GM12878 (cell line): ENCODE data around the gene XPO6. TPM values are rescaled to one million over a fixed set of nuclear protein-coding genes. Genes with fewer than 3 reads are reported as not detected.

Experiments
- BCL11A ChIP-seq: IDR thresholded peaks from 2 replicates; pipeline ENCODE4 v1.6.1; 2011; ENCODE audit warnings: low read depth, low read length
- CBFB ChIP-seq: IDR thresholded peaks from 2 replicates; pipeline ENCODE4 v1.6.1; 2016; ENCODE audit warnings: antibody characterized with exemption, low read depth
- CREB1 ChIP-seq: IDR thresholded peaks from 2 replicates; pipeline ENCODE4 v1.6.1; 2012; ENCODE audit warnings: low read depth, mild to moderate bottlenecking, inconsistent platforms
- DPF2 ChIP-seq: fragments of 450-650 bp; IDR thresholded peaks from 2 replicates; pipeline ENCODE4 v1.6.1; 2017; ENCODE audit warnings: mild to moderate bottlenecking
- ESRRA ChIP-seq: IDR thresholded peaks from 2 replicates; pipeline ENCODE4 v1.6.1; 2012; ENCODE audit warnings: mild to moderate bottlenecking, low read length, improper control_type of control experiment
- HDAC6 ChIP-seq: fragments of 200-600 bp; sonication (generic); IDR thresholded peaks from one replicate; pipeline ENCODE4 v1.8.0; 2017; ENCODE audit warnings: antibody characterized with exemption; ENCODE audit not compliant: unreplicated experiment
- HDGF ChIP-seq: fragments of 450-650 bp; IDR thresholded peaks from 2 replicates; pipeline ENCODE4 v1.6.1; 2016; ENCODE audit warnings: antibody characterized with exemption
- MEF2B ChIP-seq: fragments of 450-650 bp; IDR thresholded peaks from 2 replicates; pipeline ENCODE4 v1.6.1; 2018; ENCODE audit warnings: mild to moderate bottlenecking, moderate library complexity; ENCODE audit not compliant: partially characterized antibody, poor library complexity, severe bottlenecking
- NFIC ChIP-seq: IDR thresholded peaks from 2 replicates; pipeline ENCODE4 v1.6.1; 2012; ENCODE audit warnings: low read depth, mild to moderate bottlenecking, inconsistent platforms, low read length, moderate library complexity
- PAX5 ChIP-seq: IDR thresholded peaks from 2 replicates; pipeline ENCODE4 v1.6.1; 2011; ENCODE audit warnings: low read depth, low read length, borderline replicate concordance
- POLR2A ChIP-seq: IDR thresholded peaks from 2 replicates; pipeline ENCODE4 v1.6.1; 2011; ENCODE audit warnings: low read depth, mild to moderate bottlenecking, low read length
- SP1 ChIP-seq: IDR thresholded peaks from one replicate; pipeline ENCODE4 v1.6.1; 2011; ENCODE audit warnings: low read depth, low read length
- ZNF622 ChIP-seq: fragments of 450-650 bp; IDR thresholded peaks from 2 replicates; pipeline ENCODE4 v1.6.1; 2017; ENCODE audit warnings: mild to moderate bottlenecking, inconsistent platforms
- ZSCAN29 ChIP-seq: fragments of 450-650 bp; IDR thresholded peaks from 2 replicates; pipeline ENCODE4 v1.6.1; 2017; ENCODE audit warnings: mild to moderate bottlenecking, moderate library complexity
- polyA plus RNA-seq, 11 experiments: library from polyadenylated mRNA; depleted of rRNA in 4 of 11; unstranded in 6 of 11; stranded (reverse) in 5 of 11; fragments of >200 nt; fragmentation: Nextera tagmentation in 4 of 11; fragmentation: Illumina TruSeq in 1 of 11; extraction: Ambion mirVana in 4 of 11; extraction: Trizol in 1 of 11; gene quantifications; 1 replicate in 1 of 11; 2 replicates in 10 of 11; pipeline versions ENCODE4 v1.2.1 to v1.2.3, GENCODE V29; 2011 to 2016; ENCODE audit warnings: inconsistent platforms in 2 of 11, missing spikeins in 2 of 11, low read depth in 1 of 11
- total RNA-seq, 4 experiments: library from RNA; depleted of rRNA in 3 of 4; stranded (reverse); fragments of >200 nt in 3 of 4; fragmentation: Illumina TruSeq in 1 of 4; extraction: Trizol in 1 of 4; gene quantifications; 2 replicates each; pipeline versions ENCODE4 v1.2.1 to v1.2.3, GENCODE V29; 2013 to 2021
- TF ChIP-seq, protein P1 (sequence below): IDR thresholded peaks from 2 replicates; pipeline ENCODE4 v1.6.1; 2011; ENCODE audit warnings: borderline replicate concordance, low read depth, mild to moderate bottlenecking, moderate library complexity, mixed read lengths, low read length; ENCODE audit not compliant: insufficient read depth; ENCODE audit errors: extremely low read length
- TF ChIP-seq, protein P2 (sequence below): IDR thresholded peaks from 2 replicates; pipeline ENCODE4 v1.6.1; 2011; ENCODE audit warnings: low read depth, low read length, improper control_type of control experiment, borderline replicate concordance
- TF ChIP-seq, protein P3 (sequence below): fragments of 450-650 bp; IDR thresholded peaks from 2 replicates; pipeline ENCODE4 v1.6.1; 2017; ENCODE audit warnings: mild to moderate bottlenecking
- TF ChIP-seq, protein P4 (sequence below): IDR thresholded peaks from 2 replicates; pipeline ENCODE4 v1.6.1; 2012; ENCODE audit warnings: mild to moderate bottlenecking, low read depth, low read length
- TF ChIP-seq, protein P5 (sequence below): fragments of 450-650 bp; IDR thresholded peaks from 2 replicates; pipeline ENCODE4 v1.6.1; 2018; ENCODE audit warnings: mild to moderate bottlenecking, low read depth, moderate library complexity; ENCODE audit not compliant: partially characterized antibody
- TF ChIP-seq, protein P6 (sequence below): IDR thresholded peaks from 2 replicates; pipeline ENCODE4 v1.6.1; 2011; ENCODE audit warnings: low read depth, mild to moderate bottlenecking, low read length, moderate library complexity, borderline replicate concordance; ENCODE audit errors: extremely low read depth

The XPO6 gene
- total and polyA plus RNA-seq, 10 of the 15 experiments (the other 5 are each of a cell fraction or from before 2014, with no cell fraction given), result 9.9 to 246 (median 110) TPM

DNA sequence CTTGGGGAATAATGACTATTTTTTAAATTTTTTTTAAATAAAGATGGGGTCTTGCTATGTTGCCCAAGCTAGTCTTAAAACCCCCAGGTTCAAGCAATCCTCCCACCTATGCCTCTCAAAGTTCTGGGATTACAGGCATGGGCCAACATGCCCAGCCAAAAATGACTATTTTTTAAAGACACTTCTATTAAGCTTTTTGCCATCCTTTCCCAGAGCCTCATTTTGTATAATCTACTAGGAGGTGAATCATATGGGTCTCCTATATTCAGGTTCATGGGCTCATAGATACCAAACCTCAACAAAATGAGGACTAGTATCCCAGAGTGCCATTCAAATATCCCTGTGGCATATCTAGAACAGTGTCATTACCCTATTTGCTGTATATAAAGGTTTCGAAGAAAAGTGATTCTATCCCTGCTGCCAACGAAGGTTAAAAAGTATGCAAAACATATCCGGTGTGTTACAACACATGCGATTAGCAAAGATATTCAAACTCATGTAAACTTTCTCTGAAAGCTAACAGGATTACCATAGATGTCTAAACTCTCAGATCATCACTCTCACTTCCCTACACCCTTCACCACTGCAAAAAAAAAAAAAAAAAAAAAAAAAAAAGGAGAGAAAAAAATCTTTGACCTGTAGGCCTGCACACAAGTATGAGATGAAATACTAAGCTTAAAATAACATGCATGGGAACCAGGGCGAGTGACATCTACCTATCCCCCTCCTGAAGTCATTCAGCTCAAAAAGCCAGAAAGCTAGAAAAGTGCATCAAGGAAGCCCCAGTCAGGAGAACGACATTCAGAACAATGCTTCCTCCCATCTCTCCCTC is 23.5 kb downstream of the XPO6 start (continued):
- TF ChIP-seq, protein P1, sequence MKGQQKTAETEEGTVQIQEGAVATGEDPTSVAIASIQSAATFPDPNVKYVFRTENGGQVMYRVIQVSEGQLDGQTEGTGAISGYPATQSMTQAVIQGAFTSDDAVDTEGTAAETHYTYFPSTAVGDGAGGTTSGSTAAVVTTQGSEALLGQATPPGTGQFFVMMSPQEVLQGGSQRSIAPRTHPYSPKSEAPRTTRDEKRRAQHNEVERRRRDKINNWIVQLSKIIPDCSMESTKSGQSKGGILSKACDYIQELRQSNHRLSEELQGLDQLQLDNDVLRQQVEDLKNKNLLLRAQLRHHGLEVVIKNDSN, result no peak
- TF ChIP-seq, protein P2, sequence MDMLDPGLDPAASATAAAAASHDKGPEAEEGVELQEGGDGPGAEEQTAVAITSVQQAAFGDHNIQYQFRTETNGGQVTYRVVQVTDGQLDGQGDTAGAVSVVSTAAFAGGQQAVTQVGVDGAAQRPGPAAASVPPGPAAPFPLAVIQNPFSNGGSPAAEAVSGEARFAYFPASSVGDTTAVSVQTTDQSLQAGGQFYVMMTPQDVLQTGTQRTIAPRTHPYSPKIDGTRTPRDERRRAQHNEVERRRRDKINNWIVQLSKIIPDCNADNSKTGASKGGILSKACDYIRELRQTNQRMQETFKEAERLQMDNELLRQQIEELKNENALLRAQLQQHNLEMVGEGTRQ, result no peak
- TF ChIP-seq CBFB, result no peak
- no peak for TF ChIP-seq POLR2A
- TF ChIP-seq, protein P3, sequence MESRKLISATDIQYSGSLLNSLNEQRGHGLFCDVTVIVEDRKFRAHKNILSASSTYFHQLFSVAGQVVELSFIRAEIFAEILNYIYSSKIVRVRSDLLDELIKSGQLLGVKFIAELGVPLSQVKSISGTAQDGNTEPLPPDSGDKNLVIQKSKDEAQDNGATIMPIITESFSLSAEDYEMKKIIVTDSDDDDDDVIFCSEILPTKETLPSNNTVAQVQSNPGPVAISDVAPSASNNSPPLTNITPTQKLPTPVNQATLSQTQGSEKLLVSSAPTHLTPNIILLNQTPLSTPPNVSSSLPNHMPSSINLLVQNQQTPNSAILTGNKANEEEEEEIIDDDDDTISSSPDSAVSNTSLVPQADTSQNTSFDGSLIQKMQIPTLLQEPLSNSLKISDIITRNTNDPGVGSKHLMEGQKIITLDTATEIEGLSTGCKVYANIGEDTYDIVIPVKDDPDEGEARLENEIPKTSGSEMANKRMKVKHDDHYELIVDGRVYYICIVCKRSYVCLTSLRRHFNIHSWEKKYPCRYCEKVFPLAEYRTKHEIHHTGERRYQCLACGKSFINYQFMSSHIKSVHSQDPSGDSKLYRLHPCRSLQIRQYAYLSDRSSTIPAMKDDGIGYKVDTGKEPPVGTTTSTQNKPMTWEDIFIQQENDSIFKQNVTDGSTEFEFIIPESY, result no peak
- no peak for TF ChIP-seq ZSCAN29
- TF ChIP-seq BCL11A, result no peak
- TF ChIP-seq, protein P4, sequence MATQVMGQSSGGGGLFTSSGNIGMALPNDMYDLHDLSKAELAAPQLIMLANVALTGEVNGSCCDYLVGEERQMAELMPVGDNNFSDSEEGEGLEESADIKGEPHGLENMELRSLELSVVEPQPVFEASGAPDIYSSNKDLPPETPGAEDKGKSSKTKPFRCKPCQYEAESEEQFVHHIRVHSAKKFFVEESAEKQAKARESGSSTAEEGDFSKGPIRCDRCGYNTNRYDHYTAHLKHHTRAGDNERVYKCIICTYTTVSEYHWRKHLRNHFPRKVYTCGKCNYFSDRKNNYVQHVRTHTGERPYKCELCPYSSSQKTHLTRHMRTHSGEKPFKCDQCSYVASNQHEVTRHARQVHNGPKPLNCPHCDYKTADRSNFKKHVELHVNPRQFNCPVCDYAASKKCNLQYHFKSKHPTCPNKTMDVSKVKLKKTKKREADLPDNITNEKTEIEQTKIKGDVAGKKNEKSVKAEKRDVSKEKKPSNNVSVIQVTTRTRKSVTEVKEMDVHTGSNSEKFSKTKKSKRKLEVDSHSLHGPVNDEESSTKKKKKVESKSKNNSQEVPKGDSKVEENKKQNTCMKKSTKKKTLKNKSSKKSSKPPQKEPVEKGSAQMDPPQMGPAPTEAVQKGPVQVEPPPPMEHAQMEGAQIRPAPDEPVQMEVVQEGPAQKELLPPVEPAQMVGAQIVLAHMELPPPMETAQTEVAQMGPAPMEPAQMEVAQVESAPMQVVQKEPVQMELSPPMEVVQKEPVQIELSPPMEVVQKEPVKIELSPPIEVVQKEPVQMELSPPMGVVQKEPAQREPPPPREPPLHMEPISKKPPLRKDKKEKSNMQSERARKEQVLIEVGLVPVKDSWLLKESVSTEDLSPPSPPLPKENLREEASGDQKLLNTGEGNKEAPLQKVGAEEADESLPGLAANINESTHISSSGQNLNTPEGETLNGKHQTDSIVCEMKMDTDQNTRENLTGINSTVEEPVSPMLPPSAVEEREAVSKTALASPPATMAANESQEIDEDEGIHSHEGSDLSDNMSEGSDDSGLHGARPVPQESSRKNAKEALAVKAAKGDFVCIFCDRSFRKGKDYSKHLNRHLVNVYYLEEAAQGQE, result no peak
- TF ChIP-seq PAX5, result peak; percentile 72; the same call in 1 of the 2 replicates
- peak; percentile 67 for TF ChIP-seq NFIC
- TF ChIP-seq CREB1, result 0 out of 2 replicates have a peak, but pooled peaks have one; percentile 5
- TF ChIP-seq MEF2B, result peak; percentile 51
- no peak for TF ChIP-seq HDAC6
- TF ChIP-seq ZNF622, result no peak
- TF ChIP-seq SP1, result no peak
- TF ChIP-seq HDGF, result 0 out of 2 replicates have a peak, but pooled peaks have one; percentile 60
- TF ChIP-seq, protein P5, sequence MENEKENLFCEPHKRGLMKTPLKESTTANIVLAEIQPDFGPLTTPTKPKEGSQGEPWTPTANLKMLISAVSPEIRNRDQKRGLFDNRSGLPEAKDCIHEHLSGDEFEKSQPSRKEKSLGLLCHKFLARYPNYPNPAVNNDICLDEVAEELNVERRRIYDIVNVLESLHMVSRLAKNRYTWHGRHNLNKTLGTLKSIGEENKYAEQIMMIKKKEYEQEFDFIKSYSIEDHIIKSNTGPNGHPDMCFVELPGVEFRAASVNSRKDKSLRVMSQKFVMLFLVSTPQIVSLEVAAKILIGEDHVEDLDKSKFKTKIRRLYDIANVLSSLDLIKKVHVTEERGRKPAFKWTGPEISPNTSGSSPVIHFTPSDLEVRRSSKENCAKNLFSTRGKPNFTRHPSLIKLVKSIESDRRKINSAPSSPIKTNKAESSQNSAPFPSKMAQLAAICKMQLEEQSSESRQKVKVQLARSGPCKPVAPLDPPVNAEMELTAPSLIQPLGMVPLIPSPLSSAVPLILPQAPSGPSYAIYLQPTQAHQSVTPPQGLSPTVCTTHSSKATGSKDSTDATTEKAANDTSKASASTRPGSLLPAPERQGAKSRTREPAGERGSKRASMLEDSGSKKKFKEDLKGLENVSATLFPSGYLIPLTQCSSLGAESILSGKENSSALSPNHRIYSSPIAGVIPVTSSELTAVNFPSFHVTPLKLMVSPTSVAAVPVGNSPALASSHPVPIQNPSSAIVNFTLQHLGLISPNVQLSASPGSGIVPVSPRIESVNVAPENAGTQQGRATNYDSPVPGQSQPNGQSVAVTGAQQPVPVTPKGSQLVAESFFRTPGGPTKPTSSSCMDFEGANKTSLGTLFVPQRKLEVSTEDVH, result no peak
- TF ChIP-seq, protein P6, sequence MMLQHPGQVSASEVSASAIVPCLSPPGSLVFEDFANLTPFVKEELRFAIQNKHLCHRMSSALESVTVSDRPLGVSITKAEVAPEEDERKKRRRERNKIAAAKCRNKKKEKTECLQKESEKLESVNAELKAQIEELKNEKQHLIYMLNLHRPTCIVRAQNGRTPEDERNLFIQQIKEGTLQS, result no peak
- no peak for TF ChIP-seq ESRRA
- 0 out of 2 replicates have a peak, but pooled peaks have one; percentile 33 for TF ChIP-seq DPF2
